H54 (cell line): ENCODE results near the gene TRIM61.
"Not testable (repeated sequence)": the region's sequence is repeated elsewhere in the genome, so short reads cannot be mapped to it uniquely, and the experiment has no call there.

ENCODE experiments used
- DNase-seq: peaks from one replicate; pipeline ENCODE4 v3.0.0; 2011; ENCODE audit warnings: low spot score, mixed read lengths; ENCODE audit not compliant: insufficient read length
- FAIRE-seq: peaks from 3 replicates; lab custom pipeline; 2011; peaks lifted over from hg19 to GRCh38; lab: Jason Lieb, UNC
- POLR2A ChIP-seq: IDR thresholded peaks from 2 replicates; pipeline ENCODE4 v1.6.1; 2011; ENCODE audit warnings: low read depth, mild to moderate bottlenecking, low read length

The TRIM61 gene

GRCh38 chr4:164977243-164978164 is at the start of gene TRIM61:
TSS of gene TRIM61 (minus strand) at chr4:164977657. CDS start at chr4:164970002, 7,655 bp downstream.
- no peak for TF ChIP-seq POLR2A
- DNase-seq, result no peak
- FAIRE-seq, result no peak

GRCh38 chr4:165025782-165026181 is 48.3 kb upstream of the TRIM61 start:
- not testable (repeated sequence) for DNase-seq, FAIRE-seq

- DNase-seq, FAIRE-seq: not testable (repeated sequence)
These were observed 42.5 kb upstream of the TRIM61 start for GRCh38 chr4:165019995-165020394.

- no peak for DNase-seq
These were observed 39.5 kb upstream of the TRIM61 start for GRCh38 chr4:165016971-165017370.

GRCh38 chr4:165013691-165014090 is 36.2 kb upstream of the TRIM61 start:
- DNase-seq (no peak), FAIRE-seq (no peak)
- no peak for TF ChIP-seq POLR2A

More at GRCh38 chr4:165016971-165017370, 39.5 kb upstream of the TRIM61 start:
- no peak for FAIRE-seq
- TF ChIP-seq POLR2A, result no peak

GRCh38 chr4:165011403-165011802 is 33.9 kb upstream of the TRIM61 start:
- FAIRE-seq, result no peak
- TF ChIP-seq POLR2A, result no peak
- DNase-seq, result no peak

GRCh38 chr4:165010991-165011390 is 33.5 kb upstream of the TRIM61 start:
- no peak for DNase-seq
- no peak for FAIRE-seq
- no peak for TF ChIP-seq POLR2A

GRCh38 chr4:165010487-165010886 is 33.0 kb upstream of the TRIM61 start:
- no peak for FAIRE-seq
- DNase-seq, result no peak
- TF ChIP-seq POLR2A, result no peak

- TF ChIP-seq POLR2A, result no peak
- no peak for DNase-seq
- no peak for FAIRE-seq
These were observed 32.2 kb upstream of the TRIM61 start for GRCh38 chr4:165009493-165010227.

GRCh38 chr4:165006886-165007285 is 29.4 kb upstream of the TRIM61 start:
- DNase-seq (no peak), FAIRE-seq (no peak)
- TF ChIP-seq POLR2A, result no peak

GRCh38 chr4:165006456-165006855 is 29.0 kb upstream of the TRIM61 start:
- no peak for TF ChIP-seq POLR2A
- no peak for DNase-seq
- FAIRE-seq, result no peak

- no peak for DNase-seq
- FAIRE-seq, result no peak
- TF ChIP-seq POLR2A, result no peak
These were observed 28.0 kb upstream of the TRIM61 start for GRCh38 chr4:165005352-165005925.

- not testable (repeated sequence) for DNase-seq, FAIRE-seq
These were observed 24.5 kb upstream of the TRIM61 start for GRCh38 chr4:165001957-165002356.

- FAIRE-seq, DNase-seq: not testable (repeated sequence)
These were observed 21.1 kb upstream of the TRIM61 start for GRCh38 chr4:164998526-164999080.
